ENCODE measurements around the gene KLHL30.

KLHL30 gene

GRCh38 chr2:238144262-238144661, 5.8 kb downstream of the KLHL30 start:
- Mint-ChIP-seq H3K4me1 (peaks cover 18% of the 10 kb centered on the region), H3K9me3 (no peaks in the 10 kb centered on the region), H3K27ac (no peak overlapping the region), H3K4me3 (no peak overlapping the region), H3K27me3 (no peaks in the 10 kb centered on the region)
- DNase-seq (no peak), ATAC-seq (no peak)

- Mint-ChIP-seq H3K9me3 (no peaks in the 10 kb centered on the region), H3K27me3 (no peaks in the 10 kb centered on the region), H3K4me1 (peaks cover 18% of the 10 kb centered on the region), H3K4me3 (no peak overlapping the region), H3K27ac (no peak overlapping the region)
- DNase-seq, result no peak
- no peak for ATAC-seq
Measured at GRCh38 chr2:238145046-238145445, 6.6 kb downstream of the KLHL30 start.

DNA sequence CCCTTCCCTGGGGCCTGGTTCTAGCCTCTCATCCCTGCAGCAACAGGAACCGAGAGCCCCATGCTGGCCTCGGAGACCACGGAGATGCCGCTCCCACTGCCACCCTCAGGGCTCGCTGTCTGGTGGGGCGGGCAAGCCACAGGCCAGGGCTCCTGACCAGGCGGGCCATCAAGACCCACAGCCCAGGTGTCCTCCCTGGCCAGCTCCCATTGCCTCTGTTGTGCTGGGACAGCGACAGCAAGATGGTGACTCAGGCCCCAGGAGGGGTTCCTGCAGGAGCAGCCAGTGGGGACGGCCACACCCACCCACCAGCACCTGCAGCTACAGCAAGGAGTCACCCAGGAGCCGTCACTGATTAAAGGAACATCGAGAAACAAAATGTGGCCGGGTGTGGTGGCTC, 7.4 kb downstream of the KLHL30 start:
- Mint-ChIP-seq H3K27ac (no peak overlapping the region), H3K4me1 (peaks cover 18% of the 10 kb centered on the region), H3K4me3 (no peak overlapping the region), H3K27me3 (no peaks in the 10 kb centered on the region), H3K9me3 (no peaks in the 10 kb centered on the region)
- no peak for DNase-seq
- ATAC-seq, result no peak

DNA sequence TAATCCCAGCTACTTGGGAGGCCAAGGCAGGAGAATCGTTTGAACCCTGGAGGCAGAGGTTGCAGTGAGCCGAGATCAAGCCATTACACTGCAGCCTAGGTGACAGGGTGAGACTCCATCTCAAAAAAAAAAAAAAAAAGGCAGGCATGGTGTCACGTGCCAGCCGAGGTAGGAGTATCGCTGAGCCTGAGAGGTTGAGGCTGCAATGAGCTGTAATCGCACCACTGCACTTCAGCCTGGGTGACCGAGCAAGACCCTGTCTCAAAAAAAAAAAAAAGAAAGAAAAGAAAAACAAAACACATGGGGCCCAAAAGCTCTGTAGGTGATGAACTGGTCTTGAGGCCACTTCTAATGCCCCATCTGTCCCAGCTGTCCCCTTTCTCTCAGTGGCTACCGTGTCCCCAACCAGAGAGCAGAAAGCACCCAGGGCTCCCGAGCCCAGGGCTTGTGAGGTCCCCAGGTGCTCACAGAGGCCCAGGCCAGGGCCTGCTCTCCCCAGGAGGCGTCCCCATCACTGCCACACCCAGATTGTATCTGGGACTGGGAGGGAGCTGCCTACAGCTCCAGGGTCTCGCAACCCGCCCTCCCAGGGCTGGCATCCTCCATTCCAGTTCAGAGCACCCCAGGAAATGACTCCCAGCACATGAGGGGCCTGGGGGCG, 8.5 kb downstream of the KLHL30 start:
- ATAC-seq (no peak), DNase-seq (no peak)
- Mint-ChIP-seq H3K4me1 (peaks cover 8% of the 10 kb centered on the region), H3K9me3 (no peaks in the 10 kb centered on the region), H3K27me3 (no peaks in the 10 kb centered on the region), H3K4me3 (no peak overlapping the region), H3K27ac (no peak overlapping the region)

DNA sequence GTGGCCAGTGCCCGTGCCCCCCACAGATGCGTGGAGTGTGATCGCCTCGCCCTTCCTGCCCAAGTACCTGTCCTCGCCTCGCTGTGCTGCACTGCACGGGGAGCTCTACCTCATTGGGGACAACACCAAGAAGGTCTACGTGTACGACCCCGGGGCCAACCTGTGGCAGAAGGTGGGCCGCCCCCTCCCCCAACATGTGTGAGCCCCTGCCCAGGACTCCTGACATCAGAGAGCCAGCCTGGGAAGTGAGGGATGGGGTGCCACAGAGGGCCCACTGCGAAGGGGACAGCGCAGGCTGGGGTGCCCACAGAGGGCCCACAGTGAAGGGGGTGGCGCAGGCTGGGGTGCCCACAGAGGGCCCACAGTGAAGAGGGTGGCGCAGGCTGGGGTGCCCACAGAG, 10.5 kb downstream of the KLHL30 start:
- no peak overlapping the region for H3K4me3 Mint-ChIP-seq
- ATAC-seq (no peak), DNase-seq (no peak)
- no peak overlapping the region for H3K27ac Mint-ChIP-seq
- no peaks in the 10 kb centered on the region for H3K27me3 Mint-ChIP-seq
- peaks cover 0 to 3% of the 10 kb centered on the region in 2 donors for H3K9me3 Mint-ChIP-seq
- peaks cover under 1% of the 10 kb centered on the region for H3K4me1 Mint-ChIP-seq

DNA sequence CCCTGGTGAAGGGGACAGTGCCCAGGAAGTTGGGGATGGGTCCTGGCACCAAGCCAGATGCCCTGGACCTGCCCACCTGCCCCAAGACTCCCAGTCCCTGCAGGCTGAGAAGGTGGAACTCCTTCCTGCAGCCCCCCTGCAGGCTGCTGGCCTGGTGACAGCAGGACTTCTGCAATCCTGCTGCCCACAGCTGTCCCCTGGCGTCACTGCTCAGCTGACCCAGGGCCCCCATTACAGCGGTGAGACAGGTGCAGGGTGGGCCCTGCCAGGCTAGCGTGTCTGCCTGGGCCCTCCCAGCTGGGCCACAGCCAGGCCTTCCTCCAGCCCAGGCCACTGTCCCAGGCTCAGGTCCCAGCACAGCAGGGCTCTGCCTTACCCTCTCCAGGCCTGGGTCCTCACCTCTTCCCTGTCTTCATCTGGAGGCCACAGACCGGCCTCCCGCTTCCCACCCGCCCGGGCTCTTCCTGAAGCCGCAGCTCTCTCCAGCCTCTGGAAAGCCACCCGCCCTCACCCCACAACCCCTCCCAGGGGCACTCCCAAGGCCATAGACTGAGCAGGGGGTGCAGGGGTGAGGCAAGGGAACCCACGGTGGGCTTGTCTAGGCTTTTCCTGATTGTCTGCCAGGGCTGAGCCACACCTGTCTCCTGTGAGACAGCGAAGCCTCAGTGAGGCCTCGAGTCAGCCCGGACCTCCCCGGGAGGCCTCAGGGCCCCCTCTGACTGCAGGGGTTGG, 11.5 kb downstream of the KLHL30 start:
- H3K27me3 Mint-ChIP-seq, result no peaks in the 10 kb centered on the region
- ATAC-seq (peak; percentile 21), DNase-seq (no peak)
- no peak overlapping the region for H3K4me3 Mint-ChIP-seq
- no peak overlapping the region for H3K27ac Mint-ChIP-seq
- peaks cover 0 to 10% of the 10 kb centered on the region in 2 donors for H3K9me3 Mint-ChIP-seq
- no peaks in the 10 kb centered on the region for H3K4me1 Mint-ChIP-seq

DNA sequence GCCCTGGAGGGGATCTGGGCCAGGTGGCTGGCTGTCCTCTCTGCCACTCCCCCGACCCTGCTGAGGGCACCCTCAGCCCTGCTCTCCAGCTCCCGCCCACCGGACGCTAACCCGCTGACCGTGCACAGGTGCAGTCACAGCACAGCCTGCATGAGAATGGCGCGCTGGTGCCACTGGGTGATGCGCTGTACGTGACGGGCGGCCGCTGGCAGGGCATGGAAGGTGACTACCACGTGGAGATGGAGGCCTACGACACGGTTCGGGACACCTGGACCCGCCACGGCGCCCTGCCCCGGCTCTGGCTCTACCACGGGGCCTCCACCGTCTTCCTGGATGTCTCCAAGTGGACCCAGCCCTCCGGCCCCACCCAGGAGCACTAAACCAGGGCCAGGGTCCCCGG, 12.2 kb downstream of the KLHL30 start:
- Mint-ChIP-seq H3K27me3 (no peaks in the 10 kb centered on the region), H3K9me3 (peaks cover 0 to 10% of the 10 kb centered on the region in 2 donors), H3K27ac (no peak overlapping the region), H3K4me1 (no peaks in the 10 kb centered on the region), H3K4me3 (no peak overlapping the region)
- ATAC-seq, result no peak
- no peak for DNase-seq

GRCh38 chr2:238151205-238151604, 12.7 kb downstream of the KLHL30 start:
- ATAC-seq, result no peak
- peaks cover 0 to 10% of the 10 kb centered on the region in 2 donors for H3K9me3 Mint-ChIP-seq
- no peak for DNase-seq
- no peak overlapping the region for H3K27ac Mint-ChIP-seq
- H3K4me1 Mint-ChIP-seq, result no peaks in the 10 kb centered on the region
- no peaks in the 10 kb centered on the region for H3K27me3 Mint-ChIP-seq
- no peak overlapping the region for H3K4me3 Mint-ChIP-seq

DNA sequence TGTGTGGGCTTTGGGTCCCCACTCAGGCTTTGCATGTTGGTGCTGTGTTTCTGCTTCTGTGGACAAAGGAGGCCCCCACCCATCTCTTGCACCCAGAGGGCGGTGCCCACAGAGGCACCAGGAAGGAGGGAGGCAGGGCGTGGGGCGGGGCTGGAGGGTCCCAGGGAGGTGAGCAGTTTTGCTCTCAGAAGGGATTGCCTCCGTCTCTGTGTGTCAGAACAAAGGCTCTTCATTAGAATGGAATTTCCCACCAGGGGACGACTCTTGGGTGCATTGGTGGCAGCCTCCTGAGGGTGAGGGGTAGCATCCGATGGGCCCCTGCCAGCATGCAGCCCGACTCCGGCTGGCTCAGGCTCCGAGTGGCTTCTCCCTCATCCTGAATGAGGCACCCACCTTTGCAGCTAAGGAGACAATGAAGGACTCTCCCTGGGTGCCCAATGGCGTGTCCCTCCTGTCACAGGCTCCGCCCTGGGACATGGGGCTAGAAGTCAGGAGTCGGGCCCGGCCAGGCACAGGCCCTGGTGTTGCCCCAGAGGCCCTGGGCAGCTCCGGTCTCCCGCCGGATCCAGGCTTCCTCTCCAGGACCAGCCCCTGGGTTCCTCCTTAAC, 13.3 kb downstream of the KLHL30 start:
- Mint-ChIP-seq H3K27ac (no peak overlapping the region), H3K4me1 (no peaks in the 10 kb centered on the region), H3K4me3 (no peak overlapping the region), H3K27me3 (no peaks in the 10 kb centered on the region), H3K9me3 (peaks cover 0 to 10% of the 10 kb centered on the region in 2 donors)
- ATAC-seq (no peak), DNase-seq (no peak)

GRCh38 chr2:238152771-238153688, 14.6 kb downstream of the KLHL30 start:
- no peak overlapping the region for H3K4me3 Mint-ChIP-seq
- peak overlapping the region in 1 of 2 donors; percentile 80 for H3K27ac Mint-ChIP-seq
- H3K27me3 Mint-ChIP-seq, result no peaks in the 10 kb centered on the region
- no peaks in the 10 kb centered on the region for H3K4me1 Mint-ChIP-seq
- no peak for ATAC-seq
- peaks cover 0 to 10% of the 10 kb centered on the region in 2 donors for H3K9me3 Mint-ChIP-seq
- no peak for DNase-seq

DNA sequence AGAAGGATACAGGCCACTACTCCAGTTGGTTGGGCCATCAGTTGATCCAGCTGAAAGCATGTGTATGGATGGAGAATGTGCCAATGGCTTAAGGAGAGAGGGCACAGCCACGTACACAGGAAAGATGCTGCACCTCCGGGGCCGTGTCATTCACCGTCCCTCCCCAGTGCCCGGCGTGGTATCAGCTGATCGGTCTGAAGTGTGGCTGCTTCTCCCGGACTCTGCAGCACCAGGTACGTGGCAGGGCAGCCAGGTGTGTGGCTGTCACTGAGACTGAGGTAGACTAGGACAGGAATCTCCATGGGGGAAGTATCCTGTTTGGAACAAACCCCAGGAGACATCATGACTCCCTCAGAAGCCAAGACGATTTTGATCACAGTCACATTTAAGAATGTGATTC, 16.1 kb downstream of the KLHL30 start:
- DNase-seq (no peak), ATAC-seq (no peak)
- Mint-ChIP-seq H3K27ac (no peak overlapping the region), H3K27me3 (peaks cover 7% of the 10 kb centered on the region), H3K4me3 (no peak overlapping the region), H3K4me1 (peaks cover 6% of the 10 kb centered on the region), H3K9me3 (peaks cover 0 to 10% of the 10 kb centered on the region in 2 donors)

DNA sequence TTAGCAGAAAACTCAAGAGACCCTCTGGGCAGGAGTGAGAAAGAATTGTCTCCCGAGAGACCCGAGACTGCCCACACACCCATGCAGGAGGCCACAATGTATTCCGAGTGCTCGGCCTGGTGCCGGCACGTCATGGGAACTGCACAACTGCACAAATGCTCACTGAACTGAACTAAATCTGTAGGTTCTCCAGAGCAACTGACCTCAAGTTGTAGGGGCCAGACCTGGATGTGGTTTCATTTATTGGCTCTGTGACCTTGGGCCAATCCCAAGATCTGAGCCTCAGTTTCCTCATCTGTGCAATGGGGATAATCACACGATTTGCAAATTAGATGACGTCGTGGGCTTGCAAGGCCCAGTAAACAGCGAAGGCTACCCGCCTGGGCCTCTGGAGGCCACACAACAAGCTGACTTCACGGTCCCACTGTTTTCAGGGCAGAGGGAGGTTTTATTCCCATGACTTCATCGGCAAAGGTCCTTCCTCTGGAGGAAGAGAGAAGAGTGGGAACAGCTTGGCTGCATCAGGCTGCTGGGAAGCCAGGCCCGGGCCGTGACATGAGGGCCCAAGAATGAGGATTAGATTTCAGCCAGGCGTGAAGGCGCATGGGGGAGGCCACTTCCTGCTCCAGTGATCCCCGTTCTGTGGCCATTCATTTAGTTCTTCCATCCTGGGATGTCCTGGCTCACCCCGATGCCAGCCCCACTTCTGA, 16.7 kb downstream of the KLHL30 start:
- H3K27me3 Mint-ChIP-seq, result peaks cover 13% of the 10 kb centered on the region
- DNase-seq (no peak), ATAC-seq (no peak)
- peaks cover 0 to 10% of the 10 kb centered on the region in 2 donors for H3K9me3 Mint-ChIP-seq
- no peak overlapping the region for H3K4me3 Mint-ChIP-seq
- peaks cover 12% of the 10 kb centered on the region for H3K4me1 Mint-ChIP-seq
- no peak overlapping the region for H3K27ac Mint-ChIP-seq

- Mint-ChIP-seq H3K4me1 (peaks cover 19% of the 10 kb centered on the region), H3K4me3 (no peak overlapping the region), H3K27ac (no peak overlapping the region), H3K27me3 (peaks cover 22% of the 10 kb centered on the region), H3K9me3 (peaks cover 0 to 10% of the 10 kb centered on the region in 2 donors)
- DNase-seq (no peak), ATAC-seq (no peak)
Measured at GRCh38 chr2:238155761-238156694, 17.6 kb downstream of the KLHL30 start.

GRCh38 chr2:238157506-238158017, 19.1 kb downstream of the KLHL30 start:
- Mint-ChIP-seq H3K9me3 (peaks cover 0 to 10% of the 10 kb centered on the region in 2 donors), H3K4me1 (peaks cover 19% of the 10 kb centered on the region), H3K27ac (no peak overlapping the region), H3K27me3 (peaks cover 37% of the 10 kb centered on the region), H3K4me3 (no peak overlapping the region)
- ATAC-seq (no peak), DNase-seq (no peak)
